Limb (tissue), 2 donors: ENCODE measurements around the gene ATAD3B.
"Not testable (repeated sequence)": the region's sequence is repeated elsewhere in the genome, so short reads cannot be mapped to it uniquely, and the experiment has no call there.

Source experiments
- DNase-seq, 2 donors: peaks; one replicate each; pipeline ENCODE4 v3.0.0-alpha.2; 2016; ENCODE audit errors: extremely low spot score in 2 of 2

The ATAD3B gene

DNA sequence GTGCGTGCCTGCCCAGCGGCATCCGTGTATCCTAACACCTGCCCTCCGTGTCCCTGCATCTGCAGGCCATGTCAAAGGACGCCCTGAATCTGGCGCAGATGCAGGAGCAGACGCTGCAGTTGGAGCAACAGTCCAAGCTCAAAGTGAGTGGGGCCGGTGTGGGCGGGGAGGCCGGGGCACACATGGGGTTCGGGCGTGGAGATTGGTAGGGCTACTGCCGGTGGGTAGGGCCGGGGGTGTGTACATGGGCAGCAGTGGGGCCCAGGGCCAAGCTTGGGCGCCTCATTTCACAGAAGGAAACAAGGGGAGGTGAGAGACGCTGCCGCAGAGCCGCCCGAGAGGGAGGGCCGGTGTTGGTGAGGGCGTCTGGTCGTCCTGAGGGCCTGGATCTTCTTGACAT is 20.9 kb upstream of the ATAD3B start:
- DNase-seq = not testable (repeated sequence)

DNA sequence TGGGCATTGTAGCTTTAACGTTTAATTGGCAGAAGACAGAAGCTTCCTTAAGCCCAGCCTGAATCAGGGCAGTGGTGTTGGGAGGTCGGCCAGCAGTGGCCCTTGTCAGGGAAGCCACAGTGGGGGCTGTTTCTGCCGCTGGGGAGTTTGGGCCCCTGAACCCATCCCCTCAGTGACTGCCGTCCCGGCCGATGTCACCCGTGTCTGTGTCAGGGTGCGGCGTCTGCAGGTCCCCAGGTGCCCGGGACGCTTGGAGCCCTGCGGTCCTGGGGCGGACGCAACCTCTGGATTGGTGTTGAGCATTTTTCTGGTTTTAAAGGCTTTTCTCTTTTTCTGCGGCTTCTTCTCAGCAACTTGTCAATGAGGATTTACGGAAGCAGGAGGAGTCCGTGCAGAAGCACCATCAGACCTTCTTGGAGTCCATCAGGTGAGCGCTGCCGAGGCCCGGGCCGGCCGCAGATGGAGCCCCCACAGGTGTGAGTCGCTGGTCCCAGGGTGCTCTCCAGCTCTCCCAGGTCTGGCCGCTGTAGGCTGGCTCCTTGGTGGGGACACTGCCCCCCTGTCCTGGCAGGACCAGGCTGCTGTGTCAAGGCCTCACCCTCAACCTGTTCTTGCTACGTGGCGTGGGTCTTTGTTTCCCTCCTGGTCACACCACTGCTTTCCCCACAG is 19.7 kb upstream of the ATAD3B start:
- DNase-seq = no peak

GRCh38 chr1:1452365-1452739 is 19.2 kb upstream of the ATAD3B start:
- DNase-seq = not testable (repeated sequence)

DNA sequence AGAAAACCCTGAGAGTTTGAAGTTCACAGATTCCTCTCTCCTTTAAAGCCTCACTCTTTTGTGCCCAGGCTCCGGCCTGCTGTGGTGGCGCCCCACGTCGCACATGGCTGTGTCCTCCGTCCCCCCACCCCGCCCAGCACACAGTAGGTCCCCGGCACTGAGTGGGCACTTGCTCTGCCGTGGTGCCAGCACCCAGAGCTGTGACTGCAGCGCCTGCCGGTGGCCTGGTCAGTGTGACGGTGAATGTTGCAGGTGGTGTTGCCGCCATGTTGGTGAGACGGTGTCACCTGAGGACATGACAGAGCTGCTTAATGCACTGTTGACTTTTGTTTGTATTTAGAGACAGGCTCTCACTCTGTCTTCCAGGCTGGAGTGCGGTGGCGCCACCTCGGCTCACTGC is 18.7 kb upstream of the ATAD3B start:
- no peak for DNase-seq

GRCh38 chr1:1454286-1455056 is 17.1 kb upstream of the ATAD3B start:
- DNase-seq = not testable (repeated sequence)

DNA sequence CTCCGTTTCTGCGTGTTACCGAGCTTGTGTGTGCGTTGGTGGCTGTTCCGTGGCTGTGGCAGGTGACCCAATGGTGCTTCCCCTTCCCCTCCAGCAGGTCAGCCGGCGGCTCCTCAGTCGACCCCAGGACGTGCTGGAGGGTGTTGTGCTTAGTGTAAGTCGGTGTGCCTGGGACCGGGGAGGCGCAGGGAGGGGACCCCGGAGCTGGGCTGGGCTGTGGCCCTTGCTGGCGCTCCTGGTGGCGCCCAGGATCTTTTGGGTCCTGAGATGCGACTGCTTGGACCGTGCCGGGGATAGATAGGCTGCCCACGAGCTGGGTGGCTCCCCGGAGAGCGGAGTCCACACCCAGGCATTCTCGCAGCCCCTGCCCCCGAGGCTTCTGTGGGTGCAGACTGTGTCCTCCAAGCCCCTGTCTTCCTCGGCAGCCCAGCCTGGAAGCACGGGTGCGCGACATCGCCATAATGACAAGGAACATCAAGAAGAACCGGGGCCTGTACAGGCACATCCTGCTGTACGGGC is 16.1 kb upstream of the ATAD3B start:
- no peak for DNase-seq

DNA sequence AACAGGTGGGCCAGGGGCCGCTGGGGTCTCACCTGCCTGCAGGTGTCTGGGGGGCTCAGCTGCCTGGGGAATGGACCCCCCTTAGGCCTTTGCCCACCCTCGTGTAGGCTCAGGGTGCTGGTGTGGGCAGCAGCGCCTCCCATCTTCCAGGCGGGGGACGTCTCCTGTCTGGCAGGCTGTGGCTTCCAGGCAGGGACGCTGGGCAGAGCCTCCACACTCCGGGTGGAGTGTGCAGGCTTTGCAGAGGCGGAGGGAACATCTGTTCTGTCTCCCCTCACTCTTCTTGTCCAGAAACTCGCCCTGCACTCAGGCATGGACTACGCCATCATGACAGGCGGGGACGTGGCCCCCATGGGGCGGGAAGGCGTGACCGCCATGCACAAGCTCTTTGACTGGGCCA is 15.6 kb upstream of the ATAD3B start:
- DNase-seq = not testable (repeated sequence)

GRCh38 chr1:1456683-1457255 is 14.8 kb upstream of the ATAD3B start:
- DNase-seq = not testable (repeated sequence)

DNA sequence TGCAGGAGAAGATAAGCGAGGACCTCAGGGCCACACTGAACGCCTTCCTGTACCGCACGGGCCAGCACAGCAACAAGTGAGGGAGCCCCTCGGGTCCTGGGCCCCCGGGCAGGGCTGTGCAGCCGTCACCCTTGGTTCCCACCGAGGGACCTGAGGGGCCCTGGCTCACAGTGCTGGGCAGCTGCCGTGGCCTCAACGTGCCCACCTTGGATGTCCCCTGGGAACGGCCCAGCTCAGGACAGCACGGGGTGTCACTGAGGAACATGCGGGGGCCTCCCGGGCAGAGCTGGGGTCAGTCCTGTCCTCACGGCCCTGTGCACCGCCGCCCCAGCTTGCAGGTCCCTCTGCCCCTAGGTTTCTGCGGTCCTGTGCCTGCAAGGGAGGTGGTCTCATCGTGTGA is 12.4 kb upstream of the ATAD3B start:
- not testable (repeated sequence) for DNase-seq

- DNase-seq = not testable (repeated sequence)
Measured at GRCh38 chr1:1459711-1460110, 11.9 kb upstream of the ATAD3B start.

GRCh38 chr1:1460540-1461130 is 10.9 kb upstream of the ATAD3B start:
- no peak for DNase-seq

DNA sequence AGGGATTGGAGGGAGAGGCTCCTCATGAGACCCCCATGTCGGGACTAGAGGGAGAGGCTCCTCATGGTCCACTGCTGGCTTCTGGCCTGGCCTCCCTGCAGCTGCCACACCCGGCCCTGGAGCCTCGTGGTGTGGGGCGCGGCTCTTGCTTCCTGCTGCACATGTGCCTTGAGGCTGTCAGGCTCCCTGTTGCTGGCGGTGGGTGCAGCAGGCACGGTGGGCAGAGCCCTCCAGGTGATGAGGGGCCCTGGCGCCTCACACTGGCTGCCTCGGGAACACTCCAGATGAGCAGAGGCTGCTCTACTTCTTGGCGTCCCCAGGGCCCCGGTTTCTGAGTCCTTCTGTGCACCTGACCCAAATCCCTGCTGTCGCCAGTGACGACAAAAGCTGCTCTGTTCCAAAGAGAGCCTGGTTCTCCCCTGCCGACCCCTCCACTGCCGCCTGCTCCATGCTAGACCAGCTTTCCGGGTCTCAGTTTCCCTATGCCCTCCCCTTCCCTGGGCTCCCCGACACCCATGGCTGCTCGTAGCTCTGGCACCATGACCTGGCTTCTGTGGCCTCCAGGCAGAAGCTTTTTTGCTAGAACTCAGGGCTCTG is 9.7 kb upstream of the ATAD3B start:
- DNase-seq = no peak

- no peak for DNase-seq
Measured at GRCh38 chr1:1462318-1462966, 9.1 kb upstream of the ATAD3B start.

DNA sequence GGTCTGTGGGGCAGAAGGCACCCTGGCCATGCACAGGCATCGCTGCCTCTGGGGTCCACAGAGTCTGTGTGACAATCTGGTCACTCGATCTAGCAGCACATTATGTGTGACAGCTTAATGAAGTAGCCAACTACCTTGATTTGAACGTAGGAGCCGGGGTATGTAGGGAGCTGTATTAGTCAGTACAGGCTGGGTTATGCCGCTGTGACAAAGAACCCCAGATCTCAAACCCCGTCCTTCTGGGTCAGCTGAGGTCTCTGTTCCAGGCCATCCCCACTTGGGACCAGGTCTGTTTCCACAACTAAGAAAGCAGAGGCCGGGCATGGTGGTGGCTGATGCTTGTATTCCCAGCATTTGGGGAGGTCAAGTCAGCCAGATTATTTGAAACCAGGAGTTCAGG is 8.3 kb upstream of the ATAD3B start:
- DNase-seq = no peak

GRCh38 chr1:1468196-1468985 is 3.2 kb upstream of the ATAD3B start:
- DNase-seq = not testable (repeated sequence)

- DNase-seq = no peak
Measured at GRCh38 chr1:1470626-1471388, 758 bp upstream of the ATAD3B start.

DNA sequence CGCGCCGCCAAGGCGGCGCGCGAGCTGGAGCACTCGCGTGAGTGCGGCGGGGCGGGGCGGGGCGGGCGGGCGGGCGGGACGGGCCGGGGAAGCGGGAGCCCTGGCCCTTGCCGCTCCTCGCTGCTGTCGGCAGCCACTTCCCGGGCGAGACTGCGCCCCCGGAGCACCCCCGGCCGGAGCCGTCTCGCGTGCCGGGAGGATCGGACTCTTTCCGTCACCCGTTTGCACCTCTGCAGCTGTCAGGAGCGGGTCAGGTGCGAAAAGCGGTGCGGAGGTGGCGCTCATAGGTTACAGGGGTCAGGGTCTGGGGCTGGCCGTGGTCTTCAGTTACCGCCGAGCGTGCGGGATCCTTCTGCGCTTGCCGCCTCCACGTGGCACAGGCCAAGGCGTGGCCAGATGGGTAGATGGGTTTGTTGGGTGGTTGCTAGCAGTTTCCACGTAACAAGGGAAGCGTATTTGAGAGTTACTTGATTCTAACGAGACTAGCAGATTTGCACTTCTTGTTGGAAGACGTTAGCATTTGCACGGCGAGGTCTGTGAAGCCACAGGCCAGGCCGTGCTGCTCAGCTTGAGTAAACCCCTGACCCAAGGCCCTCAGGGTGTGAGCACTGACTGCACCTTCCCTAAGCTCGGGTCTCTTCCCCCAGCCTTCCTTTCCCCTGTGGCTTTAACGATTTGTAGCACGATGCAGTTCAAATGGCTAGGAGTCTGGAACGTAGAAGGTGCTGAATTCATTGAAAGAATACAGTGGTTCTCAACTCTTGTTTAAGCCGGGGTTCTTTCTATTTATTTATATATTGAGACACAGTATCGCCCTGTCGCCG is 700 bp downstream of the ATAD3B start:
- DNase-seq = not testable (repeated sequence)

DNA sequence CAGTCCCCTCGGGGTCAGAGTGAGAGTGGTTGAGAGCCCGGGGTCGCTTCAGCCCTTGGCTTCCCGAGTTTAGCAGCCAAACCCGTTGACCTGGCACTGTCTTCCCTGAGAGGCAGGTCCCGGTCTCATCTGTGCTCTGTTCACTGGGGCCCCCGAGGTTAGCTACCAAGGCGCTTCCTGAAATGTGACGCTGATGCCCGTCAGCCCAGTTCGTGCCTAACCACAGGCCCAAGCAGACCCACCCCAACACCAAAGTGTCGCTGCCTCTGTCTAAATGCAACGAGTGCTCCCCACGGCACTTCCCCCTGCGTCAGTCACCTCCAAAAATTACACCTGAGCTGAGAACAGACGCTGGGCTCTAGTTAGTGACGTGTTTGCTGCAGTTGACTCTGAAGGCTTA is 4.4 kb downstream of the ATAD3B start:
- DNase-seq = not testable (repeated sequence)

DNA sequence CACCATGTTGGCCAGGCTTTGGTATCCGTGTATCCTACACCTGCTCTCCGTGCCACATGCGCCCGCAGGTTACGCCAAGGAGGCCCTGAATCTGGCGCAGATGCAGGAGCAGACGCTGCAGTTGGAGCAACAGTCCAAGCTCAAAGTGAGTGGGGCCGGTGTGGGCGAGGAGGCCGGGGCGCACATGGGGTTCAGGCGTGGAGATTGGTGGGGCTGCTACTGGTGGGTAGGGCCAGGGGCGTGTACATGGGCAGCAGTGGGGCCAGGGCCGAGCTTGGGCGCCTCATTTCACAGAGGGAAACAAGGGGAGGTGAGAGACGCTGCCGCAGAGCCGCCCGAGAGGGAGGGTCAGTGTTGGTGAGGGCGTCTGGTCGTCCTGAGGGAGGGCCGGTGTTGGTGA is 5.6 kb downstream of the ATAD3B start:
- no peak for DNase-seq
